Kidney epithelial cell (primary cell): ENCODE data around the gene BCAP31. TPM values are rescaled to one million over a fixed set of nuclear protein-coding genes. Genes with fewer than 3 reads are reported as not detected.
"Not testable (repeated sequence)": the region's sequence is repeated elsewhere in the genome, so short reads cannot be mapped to it uniquely, and the experiment has no call there.

ENCODE experiments used
- DNase-seq: peaks from one replicate; pipeline ENCODE4 v3.0.0-alpha.2; 2010; ENCODE audit warnings: low read depth
- H3K27me3 ChIP-seq: 2 replicates; pipeline ENCODE4 v1.6.0; 2011; ENCODE audit warnings: low read length; ENCODE audit not compliant: control insufficient read depth, insufficient read depth
- H3K36me3 ChIP-seq: 2 replicates; pipeline ENCODE4 v1.5.1; 2011; ENCODE audit warnings: low read length; ENCODE audit not compliant: control insufficient read depth, insufficient read depth
- H3K4me3 ChIP-seq: 2 replicates; pipeline ENCODE4 v1.5.1; 2011; ENCODE audit warnings: low read depth, mild to moderate bottlenecking, control low read depth, low read length
- CTCF ChIP-seq: IDR thresholded peaks from 2 replicates; pipeline ENCODE4 v1.5.1; 2011; ENCODE audit warnings: mild to moderate bottlenecking, moderate library complexity, low read length, control low read depth, inconsistent platforms; ENCODE audit not compliant: insufficient read depth, poor library complexity, severe bottlenecking
- total RNA-seq: library from RNA; depleted of rRNA; stranded (reverse); fragments of >200 nt; gene quantifications from 2 replicates; pipeline ENCODE4 v1.2.3, GENCODE V29; 2015

Gene BCAP31
- total RNA-seq, 1 donor from 2014 or later: 179 TPM

GRCh38 chrX:153734871-153735270 lies 10.7 kb upstream of the BCAP31 start:
- no peak for TF ChIP-seq CTCF
- DNase-seq: no peak
- no peaks in the 10 kb centered on the region for H3K27me3 ChIP-seq
- no peaks in the 10 kb centered on the region for H3K36me3 ChIP-seq
- no peak overlapping the region for H3K4me3 ChIP-seq

DNA sequence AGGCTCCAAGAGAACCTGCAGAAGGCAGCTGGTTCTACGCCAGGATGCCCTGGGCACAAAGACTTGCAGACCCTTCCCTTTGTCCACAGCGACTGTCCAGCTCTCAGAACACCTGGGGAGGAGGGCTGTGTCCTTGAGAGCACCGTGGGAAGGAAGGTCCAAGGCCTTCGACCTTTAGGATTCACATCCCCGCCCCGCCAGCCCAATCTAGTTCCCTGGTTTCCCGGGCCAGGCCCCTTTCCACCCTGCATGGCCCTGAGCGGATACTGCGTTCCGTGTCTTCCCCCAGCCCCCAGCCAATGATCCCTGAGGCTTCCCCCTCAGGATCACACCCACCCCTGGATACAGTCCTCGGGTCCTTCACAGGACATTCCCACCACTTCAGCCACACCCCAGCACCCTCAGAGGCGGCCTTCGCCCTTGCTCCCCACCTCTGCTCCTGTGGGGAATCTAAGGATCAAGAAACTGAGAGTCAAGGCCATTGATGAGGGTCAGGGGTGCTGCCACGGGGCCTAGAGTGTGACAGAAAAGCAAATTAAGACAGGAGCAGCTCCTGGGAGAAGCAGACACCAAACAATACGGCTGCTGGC lies 9.6 kb upstream of the BCAP31 start:
- no peak for TF ChIP-seq CTCF
- DNase-seq: no peak
- Histone ChIP-seq H3K4me3 (no peak overlapping the region), H3K36me3 (no peaks in the 10 kb centered on the region), H3K27me3 (no peaks in the 10 kb centered on the region)

DNA sequence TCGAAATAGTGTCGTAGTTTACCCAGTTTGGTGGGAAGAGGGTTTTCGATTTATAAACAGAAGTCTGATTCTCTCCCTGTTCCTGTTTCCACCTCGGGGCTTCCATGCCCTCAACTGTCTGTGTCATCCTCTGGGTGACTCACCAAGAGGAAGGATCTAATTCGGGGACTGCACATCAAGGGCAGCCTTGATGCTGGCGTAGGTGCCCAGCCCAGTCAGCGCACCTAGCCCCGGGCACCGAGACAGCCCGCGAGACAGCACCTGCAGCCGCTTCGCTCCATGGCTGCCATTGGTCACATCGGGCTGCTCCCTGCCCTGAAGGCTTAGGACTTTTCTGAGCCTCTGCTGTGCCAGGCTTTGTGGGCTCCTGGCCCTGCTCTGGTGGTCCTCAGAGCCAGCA lies 8.2 kb upstream of the BCAP31 start:
- Histone ChIP-seq H3K27me3 (no peaks in the 10 kb centered on the region), H3K4me3 (no peak overlapping the region), H3K36me3 (no peaks in the 10 kb centered on the region)
- no peak for TF ChIP-seq CTCF
- DNase-seq: no peak

DNA sequence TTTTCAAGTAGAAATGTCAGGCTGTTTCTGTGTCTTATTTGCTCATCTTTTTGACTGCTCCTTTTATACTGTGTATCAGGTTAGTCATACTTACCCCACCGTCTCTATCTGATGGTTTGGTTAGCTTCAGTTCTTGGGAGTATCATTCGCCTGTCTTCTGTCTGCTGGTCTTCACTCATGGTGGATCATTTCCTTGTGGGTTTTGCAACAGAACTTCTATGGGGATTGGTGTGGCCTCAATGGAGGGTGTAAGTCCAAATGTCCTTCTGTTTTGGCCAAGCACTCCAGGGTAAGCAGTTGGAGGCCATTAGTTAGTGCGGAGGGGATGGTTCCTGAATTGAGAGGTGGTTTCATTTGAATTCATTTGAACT lies 7.6 kb upstream of the BCAP31 start:
- Histone ChIP-seq H3K36me3 (no peaks in the 10 kb centered on the region), H3K27me3 (no peaks in the 10 kb centered on the region), H3K4me3 (no peak overlapping the region)
- TF ChIP-seq CTCF: no peak
- no peak for DNase-seq

DNA sequence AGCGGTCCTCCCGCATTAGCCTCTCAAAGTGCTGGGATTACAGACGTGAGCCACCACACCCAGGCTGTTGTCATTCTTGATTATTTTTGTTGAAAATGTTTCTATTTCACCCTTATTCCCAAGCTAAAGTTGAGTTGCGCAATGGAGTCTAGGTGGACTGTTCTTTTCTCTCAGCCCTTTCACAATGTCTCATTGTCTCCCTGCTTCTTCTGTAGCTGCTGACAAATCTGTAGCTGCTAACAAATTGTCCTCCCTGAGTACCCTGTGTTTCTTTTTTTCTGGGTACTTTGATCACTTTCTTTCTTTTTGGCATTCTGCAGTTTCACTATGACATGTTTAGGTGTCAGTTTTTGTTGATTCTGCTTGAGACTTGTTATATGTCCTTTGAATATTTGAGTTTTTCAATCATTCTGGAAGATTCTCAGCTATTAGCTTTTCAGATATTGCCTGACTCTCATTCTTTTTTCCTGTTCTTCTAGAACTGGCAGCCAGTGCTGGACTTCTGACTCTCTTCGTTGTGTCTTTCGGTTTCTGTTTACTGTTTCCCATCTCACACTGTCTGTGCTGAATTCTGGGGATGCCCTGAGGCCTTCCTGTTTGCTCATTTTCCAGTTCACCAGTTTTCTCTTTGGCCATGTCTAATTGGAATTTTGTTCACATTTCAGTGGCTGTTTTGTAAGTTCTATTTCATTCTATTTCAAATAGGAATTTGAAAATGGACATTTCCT lies 7.1 kb upstream of the BCAP31 start:
- no peaks in the 10 kb centered on the region for H3K27me3 ChIP-seq
- no peak for DNase-seq
- no peak overlapping the region for H3K4me3 ChIP-seq
- H3K36me3 ChIP-seq: no peaks in the 10 kb centered on the region
- no peak for TF ChIP-seq CTCF

GRCh38 chrX:153730115-153730514 lies 5.9 kb upstream of the BCAP31 start:
- not testable (repeated sequence) for H3K36me3 ChIP-seq, H3K4me3 ChIP-seq, DNase-seq, H3K27me3 ChIP-seq
